ENCODE data around the gene DOCK1.

Gene DOCK1

GRCh38 chr10:126872135-126872534, 33.1 kb upstream of the DOCK1 start:
- H2AFZ ChIP-seq = no peak overlapping the region
- no peaks in the 10 kb centered on the region for H3K79me2 ChIP-seq
- H3K4me1 ChIP-seq = no peaks in the 10 kb centered on the region
- no peak overlapping the region for H3K27ac ChIP-seq
- no peak overlapping the region for H3K9ac ChIP-seq
- H3K9me3 ChIP-seq (ENCODE audit: control insufficient read depth, low read length) = no peaks in the 10 kb centered on the region
- no peak for TF ChIP-seq CTCF (IDR thresholded peaks at IDR 0.05)
- H3K36me3 ChIP-seq (ENCODE audit: control insufficient read depth, insufficient read depth, low read length) = no peaks in the 10 kb centered on the region
- no peak overlapping the region for H3K4me2 ChIP-seq (ENCODE audit: low read length)
- no peaks in the 10 kb centered on the region for H3K27me3 ChIP-seq (ENCODE audit: control insufficient read depth, insufficient read depth, low read length)
- H3K4me3 ChIP-seq (ENCODE audit: low read depth, low read length) = no peak overlapping the region

- H3K4me2 ChIP-seq (ENCODE audit: low read length) = no peak overlapping the region
- no peak overlapping the region for H2AFZ ChIP-seq
- no peaks in the 10 kb centered on the region for H3K27me3 ChIP-seq (ENCODE audit: control insufficient read depth, insufficient read depth, low read length)
- H3K9me3 ChIP-seq (ENCODE audit: control insufficient read depth, low read length) = no peaks in the 10 kb centered on the region
- no peak overlapping the region for H3K9ac ChIP-seq
- H3K4me3 ChIP-seq (ENCODE audit: low read depth, low read length) = no peak overlapping the region
- TF ChIP-seq CTCF (IDR thresholded peaks at IDR 0.05) = no peak
- no peaks in the 10 kb centered on the region for H3K36me3 ChIP-seq (ENCODE audit: control insufficient read depth, insufficient read depth, low read length)
- no peak overlapping the region for H3K27ac ChIP-seq
- H3K4me1 ChIP-seq = no peaks in the 10 kb centered on the region
- no peaks in the 10 kb centered on the region for H3K79me2 ChIP-seq
Observed at GRCh38 chr10:126872768-126873167, 32.5 kb upstream of the DOCK1 start.

DNA sequence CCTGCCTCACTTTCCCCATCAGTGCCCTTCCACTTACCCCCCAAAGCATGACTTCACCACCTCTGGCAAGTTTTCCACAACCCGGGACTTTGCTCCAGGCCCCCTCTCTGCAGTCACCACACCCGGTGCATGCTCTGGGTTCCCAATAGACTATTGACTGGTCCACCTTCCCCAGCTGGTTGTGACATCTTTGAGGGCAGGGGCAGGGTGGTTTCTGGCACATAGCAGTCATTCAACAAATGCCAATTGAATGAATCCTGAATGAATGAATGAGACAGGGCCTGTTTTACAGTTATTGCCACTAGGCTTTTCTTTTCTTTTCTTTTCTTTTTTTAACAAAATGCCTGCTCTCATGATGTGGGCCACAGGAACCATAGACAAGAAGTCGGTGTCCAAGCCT, 28.8 kb upstream of the DOCK1 start:
- Histone ChIP-seq H3K4me1 (no peaks in the 10 kb centered on the region), H3K9me3 (ENCODE audit: control insufficient read depth, low read length) (no peaks in the 10 kb centered on the region), H3K27me3 (ENCODE audit: control insufficient read depth, insufficient read depth, low read length) (no peaks in the 10 kb centered on the region), H3K9ac (no peak overlapping the region), H3K4me2 (ENCODE audit: low read length) (no peak overlapping the region), H3K36me3 (ENCODE audit: control insufficient read depth, insufficient read depth, low read length) (no peaks in the 10 kb centered on the region), H3K4me3 (ENCODE audit: low read depth, low read length) (no peak overlapping the region), H3K27ac (no peak overlapping the region), H2AFZ (no peak overlapping the region), H3K79me2 (no peaks in the 10 kb centered on the region)
- TF ChIP-seq CTCF (IDR thresholded peaks at IDR 0.05) = no peak

- Histone ChIP-seq H3K27ac (no peak overlapping the region), H3K79me2 (no peaks in the 10 kb centered on the region), H3K9ac (no peak overlapping the region), H3K4me2 (ENCODE audit: low read length) (no peak overlapping the region), H3K27me3 (ENCODE audit: control insufficient read depth, insufficient read depth, low read length) (no peaks in the 10 kb centered on the region), H2AFZ (no peak overlapping the region), H3K4me3 (ENCODE audit: low read depth, low read length) (no peak overlapping the region), H3K4me1 (no peaks in the 10 kb centered on the region), H3K9me3 (ENCODE audit: control insufficient read depth, low read length) (no peaks in the 10 kb centered on the region), H3K36me3 (ENCODE audit: control insufficient read depth, insufficient read depth, low read length) (no peaks in the 10 kb centered on the region)
- no peak for TF ChIP-seq CTCF (IDR thresholded peaks at IDR 0.05)
Observed at GRCh38 chr10:126877390-126877789, 27.8 kb upstream of the DOCK1 start.

DNA sequence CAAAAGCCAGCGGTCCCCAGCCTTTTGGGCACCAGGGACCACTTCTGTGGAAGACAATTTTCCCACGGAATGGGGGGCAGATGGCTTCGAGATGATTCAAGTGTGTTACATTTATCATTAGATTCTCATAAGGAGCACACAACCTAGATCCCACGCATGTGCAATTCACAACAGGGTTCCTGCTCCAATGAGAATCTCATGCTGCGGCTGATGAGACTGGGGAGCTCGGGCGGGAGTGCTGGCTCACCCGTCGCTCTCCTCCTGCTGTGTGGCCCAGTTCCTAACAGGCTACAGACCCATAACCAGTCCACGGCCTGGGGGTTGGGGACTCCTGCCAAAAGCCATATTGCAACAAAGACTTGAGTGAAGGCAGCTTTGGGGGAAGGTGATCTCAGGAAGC, 26.6 kb upstream of the DOCK1 start:
- Histone ChIP-seq H2AFZ (no peak overlapping the region), H3K9me3 (ENCODE audit: control insufficient read depth, low read length) (no peaks in the 10 kb centered on the region), H3K9ac (no peak overlapping the region), H3K36me3 (ENCODE audit: control insufficient read depth, insufficient read depth, low read length) (no peaks in the 10 kb centered on the region), H3K27ac (no peak overlapping the region), H3K27me3 (ENCODE audit: control insufficient read depth, insufficient read depth, low read length) (no peaks in the 10 kb centered on the region), H3K4me3 (ENCODE audit: low read depth, low read length) (no peak overlapping the region), H3K4me1 (no peaks in the 10 kb centered on the region), H3K79me2 (no peaks in the 10 kb centered on the region), H3K4me2 (ENCODE audit: low read length) (no peak overlapping the region)
- no peak for TF ChIP-seq CTCF (IDR thresholded peaks at IDR 0.05)

All from parathyroid adenoma (tissue), 2 donors.